H1 (cell line): ENCODE results near the gene NSUN4. TPM values are rescaled to one million over a fixed set of nuclear protein-coding genes. Genes with fewer than 3 reads are reported as not detected.
A peak's percentile ranks its signal among the peaks of the same experiment; 100 is the strongest.

Experiments
- CTCF ChIA-PET: fragments of 300-600 bp; sonication (Branson Sonifier 250); formaldehyde crosslinking; loops from one replicate; lab custom pipeline; 2021; ENCODE audit not compliant: partially characterized antibody; lab: Charles Lee
- POLR2A ChIA-PET: fragments of 300-600 bp; sonication (Branson Sonifier 250); formaldehyde crosslinking; loops from one replicate; lab custom pipeline; 2021; ENCODE audit warnings: inconsistent platforms; ENCODE audit not compliant: partially characterized antibody; lab: Charles Lee
- DNase-seq, 2 experiments: peaks; one replicate each; pipeline versions ENCODE4 v3.0.0 to v3.0.0-alpha.2; 2010 to 2022; ENCODE audit warnings: low spot score in 2 of 2, low read depth in 1 of 2, mixed read lengths in 1 of 2
- FAIRE-seq: peaks from 2 replicates; lab custom pipeline; 2011; peaks lifted over from hg19 to GRCh38; lab: Jason Lieb, UNC
- H2AFZ ChIP-seq: 2 replicates; pipeline ENCODE4 v1.8.1; 2012; ENCODE audit warnings: low read length, inconsistent platforms
- H2AK5ac ChIP-seq: 2 replicates; pipeline ENCODE4 v1.6.1; 2013; ENCODE audit warnings: low read depth, low read length
- H2BK120ac ChIP-seq: replicated peaks from 2 replicates; pipeline ENCODE3; 2013; ENCODE audit warnings: low read depth, low read length, inconsistent platforms
- H2BK12ac ChIP-seq: 2 replicates; pipeline ENCODE4 v1.6.1; 2013; ENCODE audit warnings: low read depth, low read length
- H2BK15ac ChIP-seq: 2 replicates; pipeline ENCODE4 v1.6.1; 2013; ENCODE audit warnings: low read length
- H2BK20ac ChIP-seq: 2 replicates; pipeline ENCODE4 v1.6.1; 2013; ENCODE audit warnings: low read length
- H2BK5ac ChIP-seq: 2 replicates; pipeline ENCODE4 v1.6.1; 2013; ENCODE audit warnings: low read depth, low read length
- H3K14ac ChIP-seq: 2 replicates; pipeline ENCODE4 v1.6.1; 2013; ENCODE audit warnings: inconsistent platforms; ENCODE audit not compliant: insufficient read length
- H3K18ac ChIP-seq: 2 replicates; pipeline ENCODE4 v1.6.1; 2013; ENCODE audit warnings: low read length; ENCODE audit errors: extremely low read depth
- H3K23ac ChIP-seq: 2 replicates; pipeline ENCODE4 v1.6.1; 2013; ENCODE audit warnings: inconsistent platforms; ENCODE audit not compliant: insufficient read length
- H3K23me2 ChIP-seq: 2 replicates; pipeline ENCODE4 v1.6.1; 2013; ENCODE audit warnings: low read depth, low read length
- H3K27ac ChIP-seq: 2 replicates; pipeline ENCODE4 v1.6.1; 2011; ENCODE audit warnings: low read depth, low read length, inconsistent platforms
- H3K27me3 ChIP-seq, 4 experiments: replicated peaks in 1 of 4; 1 replicate in 1 of 4; 2 replicates in 3 of 4; pipeline versions ENCODE4 v1.6.1 to v1.8.1; 2011 to 2013; ENCODE audit warnings: low read length in 3 of 4, mild to moderate bottlenecking in 3 of 4, inconsistent platforms in 2 of 4, mixed read lengths in 2 of 4, moderate library complexity in 1 of 4; ENCODE audit not compliant: control insufficient read depth in 3 of 4, insufficient read depth in 3 of 4; ENCODE audit errors: extremely low read depth in 1 of 4
- H3K36me3 ChIP-seq, 4 experiments: 2 replicates each; pipeline versions ENCODE4 v1.6.1 to v1.8.1; 2011 to 2013; ENCODE audit warnings: mild to moderate bottlenecking in 4 of 4, low read length in 3 of 4, moderate library complexity in 2 of 4, control low read depth in 1 of 4, inconsistent platforms in 1 of 4; ENCODE audit not compliant: insufficient read depth in 4 of 4, control insufficient read depth in 2 of 4
- H3K4ac ChIP-seq: replicated peaks from 2 replicates; pipeline ENCODE3; 2013; ENCODE audit warnings: low read length, low read depth, mixed read lengths, inconsistent platforms; ENCODE audit not compliant: insufficient read length
- H3K4me1 ChIP-seq, 4 experiments: replicated peaks in 1 of 4; 1 replicate in 1 of 4; 2 replicates in 3 of 4; pipeline versions ENCODE4 v1.6.1 to v1.8.1; 2011 to 2013; ENCODE audit warnings: low read length in 3 of 4, inconsistent platforms in 2 of 4, mixed read lengths in 1 of 4; ENCODE audit not compliant: insufficient read depth in 4 of 4, control insufficient read depth in 3 of 4
- H3K4me2 ChIP-seq, 2 experiments: 2 replicates each; pipeline versions ENCODE4 v1.6.1 to v1.8.1; 2011 to 2013; ENCODE audit warnings: low read depth in 2 of 2, low read length in 2 of 2, control low read depth in 1 of 2, inconsistent platforms in 1 of 2, mild to moderate bottlenecking in 1 of 2; ENCODE audit not compliant: insufficient read depth in 1 of 2
- H3K4me3 ChIP-seq, 4 experiments: fragments of 200-600, 300-600 bp in 1 of 4; sonication (generic), shearing (Covaris generic), sonication (Bioruptor Twin) in 1 of 4; 2 replicates each; pipeline versions ENCODE4 v1.5.1 to v1.8.1; 2011 to 2016; ENCODE audit warnings: low read length in 4 of 4, low read depth in 3 of 4, control low read depth in 2 of 4, inconsistent platforms in 2 of 4, mild to moderate bottlenecking in 2 of 4, mixed read lengths in 1 of 4, moderate library complexity in 1 of 4; ENCODE audit not compliant: insufficient read depth in 2 of 4; ENCODE audit errors: extremely low read depth in 1 of 4
- H3K56ac ChIP-seq: replicated peaks from 2 replicates; pipeline ENCODE3; 2013; ENCODE audit warnings: low read depth, mild to moderate bottlenecking, mixed read lengths, low read length, inconsistent platforms; ENCODE audit not compliant: insufficient read length
- H3K79me1 ChIP-seq: 2 replicates; pipeline ENCODE4 v1.6.1; 2013; ENCODE audit warnings: low read depth, low read length, control low read depth
- H3K79me2 ChIP-seq, 2 experiments: 2 replicates each; pipeline versions ENCODE4 v1.6.1 to v1.8.1; 2012 to 2013; ENCODE audit warnings: low read length in 2 of 2, mild to moderate bottlenecking in 2 of 2, inconsistent platforms in 1 of 2; ENCODE audit not compliant: insufficient read depth in 2 of 2, control insufficient read depth in 1 of 2
- H3K9ac ChIP-seq, 4 experiments: replicated peaks in 1 of 4; 1 replicate in 1 of 4; 2 replicates in 3 of 4; pipeline versions ENCODE4 v1.6.1 to v1.8.1; 2011 to 2013; ENCODE audit warnings: low read depth in 3 of 4, low read length in 3 of 4, control low read depth in 2 of 4, mild to moderate bottlenecking in 2 of 4, moderate library complexity in 2 of 4, inconsistent platforms in 1 of 4; ENCODE audit errors: extremely low read depth in 1 of 4
- H3K9me3 ChIP-seq, 2 experiments: 2 replicates each; pipeline versions ENCODE4 v1.6.1 to v1.8.1; 2012 to 2013; ENCODE audit warnings: mild to moderate bottlenecking in 2 of 2, moderate library complexity in 2 of 2, control low read depth in 1 of 2, inconsistent platforms in 1 of 2, low read depth in 1 of 2, low read length in 1 of 2, mixed read lengths in 1 of 2; ENCODE audit not compliant: insufficient read depth in 2 of 2
- H4K20me1 ChIP-seq, 2 experiments: replicated peaks in 1 of 2; 2 replicates each; pipeline versions ENCODE3 to v1.8.1; 2011 to 2013; ENCODE audit warnings: inconsistent platforms in 2 of 2, low read length in 2 of 2, mild to moderate bottlenecking in 1 of 2; ENCODE audit not compliant: insufficient read depth in 2 of 2, control insufficient read depth in 1 of 2
- H4K5ac ChIP-seq: 2 replicates; pipeline ENCODE4 v1.6.1; 2013; ENCODE audit warnings: low read length, low read depth, mixed read lengths, inconsistent platforms; ENCODE audit not compliant: insufficient read length
- H4K8ac ChIP-seq: 2 replicates; pipeline ENCODE4 v1.8.0; 2013; ENCODE audit warnings: mild to moderate bottlenecking, moderate library complexity, low read length, inconsistent platforms; ENCODE audit not compliant: insufficient read depth; ENCODE audit errors: extremely low read depth
- H4K91ac ChIP-seq: replicated peaks from 2 replicates; pipeline ENCODE3; 2013; ENCODE audit warnings: low read length, mixed read lengths, inconsistent platforms; ENCODE audit not compliant: insufficient read length
- CREB1 ChIP-seq: IDR thresholded peaks from 2 replicates; pipeline ENCODE4 v1.6.1; 2012; ENCODE audit warnings: inconsistent platforms
- EGR1 ChIP-seq: IDR thresholded peaks from 2 replicates; pipeline ENCODE4 v1.6.1; 2011; ENCODE audit warnings: low read depth, low read length, borderline replicate concordance
- GABPA ChIP-seq: IDR thresholded peaks from 2 replicates; pipeline ENCODE4 v1.6.1; 2011; ENCODE audit warnings: mild to moderate bottlenecking, low read length, moderate library complexity, borderline replicate concordance; ENCODE audit not compliant: insufficient read depth
- GTF2F1 ChIP-seq: IDR thresholded peaks from 2 replicates; pipeline ENCODE4 v1.6.1; 2012; ENCODE audit warnings: low read depth, low read length, improper control_type of control experiment, borderline replicate concordance
- RAD21 ChIP-seq, 2 experiments: IDR thresholded peaks in 1 of 2; conservative IDR thresholded peaks in 1 of 2; 2 replicates each; pipeline ENCODE4 v1.6.1; 2011; ENCODE audit warnings: low read depth in 2 of 2, low read length in 2 of 2, improper control_type of control experiment in 1 of 2, inconsistent platforms in 1 of 2, mild to moderate bottlenecking in 1 of 2, moderate library complexity in 1 of 2
- TAF1 ChIP-seq: IDR thresholded peaks from 2 replicates; pipeline ENCODE4 v1.6.1; 2011; ENCODE audit warnings: mild to moderate bottlenecking, low read depth, low read length
- TEAD4 ChIP-seq: IDR thresholded peaks from 2 replicates; pipeline ENCODE4 v1.6.1; 2012; ENCODE audit warnings: low read depth, low read length, inconsistent platforms, mixed read lengths
- WGBS, 2 experiments: shearing (Covaris generic) in 1 of 2; methylation state at CpG; one replicate each; pipeline versions ENCODE4 v1.1.6 to v1.1.7; 2013 to 2015; ENCODE audit warnings: low lambda C conversion rate in 2 of 2, mixed read lengths in 2 of 2, inconsistent platforms in 1 of 2, low coverage in 1 of 2, missing lambda C conversion rate in 1 of 2; ENCODE audit not compliant: insufficient replicate concordance in 2 of 2, insufficient coverage in 1 of 2, insufficient read length in 1 of 2; ENCODE audit errors: extremely low coverage in 1 of 2, missing lambda C conversion rate in 1 of 2; 5-methylcytosine and 5-hydroxymethylcytosine counted together
- polyA plus RNA-seq, 7 experiments: library from polyadenylated mRNA; depleted of rRNA in 3 of 7; stranded (reverse) in 5 of 7; unstranded in 2 of 7; fragments of >200 nt in 5 of 7; fragments of 200-250 nt in 2 of 7; gene quantifications; 1 replicate in 5 of 7; 2 replicates in 1 of 7; 4 replicates in 1 of 7; pipeline versions ENCODE4 v1.2.1 to v1.2.3, GENCODE V29; 2011 to 2013; ENCODE audit warnings: missing spikeins in 2 of 7, mixed read lengths in 2 of 7
- total RNA-seq: library from RNA; stranded (reverse); fragmentation: NEBNext Ultra II Directional; extraction: Animal tissue kit (Norgen Biotek cat#: 25700); gene quantifications from 2 replicates; pipeline ENCODE4 v1.2.1, GENCODE V29; 2021
- TF ChIP-seq, protein P1 (sequence below): IDR thresholded peaks from 2 replicates; pipeline ENCODE4 v1.6.1; 2012; ENCODE audit warnings: low read length, inconsistent platforms
- TF ChIP-seq, protein P2 (sequence below): IDR thresholded peaks from 2 replicates; pipeline ENCODE4 v1.6.1; 2012; ENCODE audit warnings: inconsistent platforms

The NSUN4 gene
- total and polyA plus RNA-seq, 2 of the 8 experiments (the other 6 are each of a cell fraction or from before 2014, with no cell fraction given) = 9.7 to 15.7 TPM

DNA sequence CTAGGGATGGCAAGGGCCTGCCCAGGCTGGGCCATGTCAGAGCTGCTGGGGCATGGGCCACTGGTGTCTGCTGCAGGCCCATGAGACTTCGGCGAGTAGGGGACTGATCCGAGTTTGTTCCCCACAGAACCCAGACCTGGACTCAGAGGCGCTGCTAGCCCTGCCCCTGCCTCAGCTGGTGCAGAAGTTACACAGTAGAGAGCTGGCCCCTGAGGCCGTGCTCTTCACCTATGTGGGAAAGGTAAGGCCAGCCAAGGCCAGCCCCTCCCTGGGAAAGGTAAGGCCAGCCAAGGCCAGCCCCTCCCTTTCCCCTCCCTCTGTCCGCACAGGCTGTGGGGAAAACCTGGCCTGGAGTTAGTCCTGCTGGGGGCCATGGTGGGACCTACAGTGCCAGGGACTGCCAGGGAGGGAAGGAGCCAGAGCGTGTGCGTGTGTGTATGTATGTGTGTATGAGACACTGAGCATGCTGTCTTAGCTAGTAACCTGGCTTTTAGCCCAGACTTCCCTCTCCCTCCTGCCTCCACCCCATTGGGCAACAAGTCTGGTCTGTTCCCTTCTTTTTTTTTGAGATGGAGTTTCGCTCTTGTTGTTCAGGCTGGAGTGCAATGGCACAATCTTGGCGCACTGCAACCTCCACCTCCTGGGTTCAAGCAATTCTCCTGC lies 61.5 kb downstream of the NSUN4 start:
- no peaks in the 10 kb centered on the region for H3K9me3 ChIP-seq
- H3K27me3 ChIP-seq = no peaks in the 10 kb centered on the region
- H3K18ac ChIP-seq = peak overlapping the region; percentile 75
- no peak overlapping the region for H3K9ac ChIP-seq
- no peak overlapping the region for H3K14ac ChIP-seq
- no peak overlapping the region for H3K4me3 ChIP-seq
- H3K23me2 ChIP-seq = no peaks in the 10 kb centered on the region; the same call in 1 of the 2 replicates
- H3K79me1 ChIP-seq = no peaks in the 10 kb centered on the region; the same call in 1 of the 2 replicates
- no peak overlapping the region for H3K27ac ChIP-seq
- POLR2A ChIA-PET = interaction anchor here (0.9 to 3.4 kb wide), 5 partner anchors 10 to 22 kb away, joined by 3 to 17 read pairs (median 4); no protein-coding TSS in a partner anchor
- peak overlapping the region; percentile 44 for H3K4ac ChIP-seq
- H4K20me1 ChIP-seq = peaks cover 1 to 4% of the 10 kb centered on the region in 2 experiments
- H4K5ac ChIP-seq = peak overlapping the region; percentile 51
- H2AK5ac ChIP-seq = no peak overlapping the region
- H2BK12ac ChIP-seq = peak overlapping the region; percentile 68; the same call in 1 of the 2 replicates
- H4K8ac ChIP-seq = peak overlapping the region; percentile 28
- WGBS, 2 experiments = 53% methylated on average over 8 of the region's 10 CpGs; no CpG with 5 or more reads in 1 of the 2 experiments
- H3K4me1 ChIP-seq = peaks cover 9 to 22% (median 17%) of the 10 kb centered on the region in 4 experiments
- H2BK15ac ChIP-seq = 0 out of 2 replicates have a peak overlapping the region, but pooled peaks have one; percentile 55
- CTCF ChIA-PET = interaction anchor here (0.6 to 25.3 kb wide), 12 partner anchors 8 to 878 kb away, joined by 3 to 513 read pairs (median 4); partner anchors contain the start of gene FAAH
- peak overlapping the region; percentile 40 for H2BK5ac ChIP-seq
- H3K56ac ChIP-seq = no peak overlapping the region
- no peak overlapping the region for H2BK120ac ChIP-seq
- peaks cover 0 to 16% of the 10 kb centered on the region in 2 experiments; a peak in 2 of 4 replicates for H3K79me2 ChIP-seq
- peaks cover 0 to 3% (median 0%) of the 10 kb centered on the region in 4 experiments; a peak in 1 of 8 replicates for H3K36me3 ChIP-seq
- peak in 1 of 2 experiments; percentile 85 for DNase-seq
- H3K23ac ChIP-seq = no peak overlapping the region
- H3K4me2 ChIP-seq = peak overlapping the region; percentile 44 to 55
- no peak overlapping the region for H2BK20ac ChIP-seq
- FAIRE-seq = no peak
- H2AFZ ChIP-seq = no peak overlapping the region
- H4K91ac ChIP-seq = peak overlapping the region; percentile 75
- TF ChIP-seq, protein P1, sequence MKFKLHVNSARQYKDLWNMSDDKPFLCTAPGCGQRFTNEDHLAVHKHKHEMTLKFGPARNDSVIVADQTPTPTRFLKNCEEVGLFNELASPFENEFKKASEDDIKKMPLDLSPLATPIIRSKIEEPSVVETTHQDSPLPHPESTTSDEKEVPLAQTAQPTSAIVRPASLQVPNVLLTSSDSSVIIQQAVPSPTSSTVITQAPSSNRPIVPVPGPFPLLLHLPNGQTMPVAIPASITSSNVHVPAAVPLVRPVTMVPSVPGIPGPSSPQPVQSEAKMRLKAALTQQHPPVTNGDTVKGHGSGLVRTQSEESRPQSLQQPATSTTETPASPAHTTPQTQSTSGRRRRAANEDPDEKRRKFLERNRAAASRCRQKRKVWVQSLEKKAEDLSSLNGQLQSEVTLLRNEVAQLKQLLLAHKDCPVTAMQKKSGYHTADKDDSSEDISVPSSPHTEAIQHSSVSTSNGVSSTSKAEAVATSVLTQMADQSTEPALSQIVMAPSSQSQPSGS = no peak
- TF ChIP-seq CREB1 = peak; percentile 21; the same call in 1 of the 2 replicates
- TF ChIP-seq GTF2F1 = no peak
- TF ChIP-seq TEAD4 = no peak
- TF ChIP-seq RAD21 (IDR thresholded peaks at IDR 0.05 in 1 of 2, conservative IDR thresholded peaks at IDR 0.05 in 1 of 2; ENCODE audit: low read depth in 2 of 2, low read length in 2 of 2) = no peak
- TF ChIP-seq, protein P2, sequence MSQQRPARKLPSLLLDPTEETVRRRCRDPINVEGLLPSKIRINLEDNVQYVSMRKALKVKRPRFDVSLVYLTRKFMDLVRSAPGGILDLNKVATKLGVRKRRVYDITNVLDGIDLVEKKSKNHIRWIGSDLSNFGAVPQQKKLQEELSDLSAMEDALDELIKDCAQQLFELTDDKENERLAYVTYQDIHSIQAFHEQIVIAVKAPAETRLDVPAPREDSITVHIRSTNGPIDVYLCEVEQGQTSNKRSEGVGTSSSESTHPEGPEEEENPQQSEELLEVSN = no peak
- TF ChIP-seq TAF1 = no peak
- peak; percentile 63; the same call in 1 of the 2 replicates for TF ChIP-seq EGR1
- TF ChIP-seq GABPA = no peak
